Measurements from ENCODE around the gene GIMAP2. TPM values are rescaled to one million over a fixed set of nuclear protein-coding genes. Genes with fewer than 3 reads are reported as not detected.
"Not testable (repeated sequence)": the region's sequence is repeated elsewhere in the genome, so short reads cannot be mapped to it uniquely, and the experiment has no call there.

GIMAP2 gene
- total RNA-seq (ENCODE audit: insufficient read depth, low replicate concordance) = 23.4 TPM

DNA sequence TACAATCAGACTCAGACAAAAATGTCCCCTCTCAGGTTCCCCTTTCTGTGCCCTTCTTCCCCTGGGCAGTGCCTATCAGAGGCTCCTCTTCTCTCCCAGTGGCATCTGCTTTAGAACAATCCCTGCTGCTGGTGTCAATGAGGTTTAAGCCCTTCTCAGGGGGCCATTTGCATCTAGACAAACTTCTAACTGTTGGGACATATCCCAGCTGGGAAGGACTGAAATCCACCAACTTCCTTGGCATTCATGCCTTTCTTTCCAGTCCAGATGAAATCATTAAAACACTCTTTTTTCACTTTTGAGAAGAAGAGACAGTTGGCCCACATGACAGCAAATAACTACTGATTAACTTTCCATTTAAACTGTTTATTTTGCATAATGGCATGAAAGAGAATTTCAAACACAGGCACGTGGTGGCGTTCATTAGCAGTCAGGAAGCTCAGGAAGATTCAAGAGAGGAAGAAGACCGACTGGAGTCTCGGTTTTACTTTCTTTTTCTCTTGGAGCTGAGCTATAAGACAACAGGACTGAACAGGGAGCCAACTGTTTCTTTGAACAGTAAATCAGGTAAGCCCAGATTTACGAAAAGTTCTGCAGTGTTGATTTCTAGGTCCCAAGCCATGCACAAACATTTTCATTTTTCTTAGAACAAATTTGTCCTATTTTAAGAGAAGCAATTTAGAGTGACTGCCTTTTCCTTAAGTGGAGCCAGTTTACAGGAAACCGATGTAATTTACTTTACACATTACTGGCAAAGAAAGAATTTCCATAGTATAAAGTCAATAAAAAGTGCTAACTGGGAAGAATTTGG is at the start of gene GIMAP2:
TSS of gene GIMAP2 (plus strand) at position 488 of the 811 bp plus-strand sequence. CDS start 1,354 bp downstream, outside the sequence.
- DNase-seq (ENCODE audit: low spot score) = peak; percentile 35

DNA sequence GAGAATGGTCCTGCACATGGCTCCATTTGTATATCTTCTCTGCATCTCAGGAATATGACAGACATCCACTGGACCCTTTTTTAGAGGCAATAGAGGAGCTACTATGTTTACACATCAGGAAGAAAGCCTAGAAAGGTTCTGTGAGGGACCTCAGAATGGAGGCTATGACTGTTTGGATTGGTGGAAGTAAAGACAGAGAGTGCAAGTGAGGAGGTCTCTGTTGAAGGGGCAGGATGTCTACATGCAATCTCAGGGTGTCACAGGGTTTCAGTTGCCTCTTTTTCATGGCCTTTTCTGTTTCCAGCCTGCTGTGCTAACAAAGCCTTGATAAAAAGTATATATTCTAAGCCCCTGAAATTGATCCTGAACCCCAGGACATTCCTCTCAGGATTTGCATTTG is 43.7 kb upstream of the GIMAP2 start:
- DNase-seq (ENCODE audit: low spot score) = no peak

DNA sequence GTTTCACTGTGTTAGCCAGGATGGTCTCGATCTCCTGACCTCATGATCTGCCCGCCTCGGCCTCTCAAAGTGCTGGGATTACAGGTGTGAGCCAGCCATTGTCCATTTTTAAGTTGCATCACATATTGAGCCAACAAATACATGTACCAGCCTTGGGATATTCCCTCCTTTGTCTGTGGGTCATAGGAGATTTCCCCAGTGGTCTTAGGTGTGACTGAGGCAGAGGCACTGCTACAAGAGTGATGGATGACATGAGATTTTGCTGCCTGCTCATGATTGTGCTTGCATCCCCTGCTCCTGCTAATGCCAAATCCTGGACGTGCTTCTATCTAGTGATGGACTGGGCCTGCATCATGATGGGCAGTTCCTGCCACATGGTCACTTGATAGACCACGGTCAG is 42.6 kb upstream of the GIMAP2 start:
- DNase-seq (ENCODE audit: low spot score) = no peak

DNA sequence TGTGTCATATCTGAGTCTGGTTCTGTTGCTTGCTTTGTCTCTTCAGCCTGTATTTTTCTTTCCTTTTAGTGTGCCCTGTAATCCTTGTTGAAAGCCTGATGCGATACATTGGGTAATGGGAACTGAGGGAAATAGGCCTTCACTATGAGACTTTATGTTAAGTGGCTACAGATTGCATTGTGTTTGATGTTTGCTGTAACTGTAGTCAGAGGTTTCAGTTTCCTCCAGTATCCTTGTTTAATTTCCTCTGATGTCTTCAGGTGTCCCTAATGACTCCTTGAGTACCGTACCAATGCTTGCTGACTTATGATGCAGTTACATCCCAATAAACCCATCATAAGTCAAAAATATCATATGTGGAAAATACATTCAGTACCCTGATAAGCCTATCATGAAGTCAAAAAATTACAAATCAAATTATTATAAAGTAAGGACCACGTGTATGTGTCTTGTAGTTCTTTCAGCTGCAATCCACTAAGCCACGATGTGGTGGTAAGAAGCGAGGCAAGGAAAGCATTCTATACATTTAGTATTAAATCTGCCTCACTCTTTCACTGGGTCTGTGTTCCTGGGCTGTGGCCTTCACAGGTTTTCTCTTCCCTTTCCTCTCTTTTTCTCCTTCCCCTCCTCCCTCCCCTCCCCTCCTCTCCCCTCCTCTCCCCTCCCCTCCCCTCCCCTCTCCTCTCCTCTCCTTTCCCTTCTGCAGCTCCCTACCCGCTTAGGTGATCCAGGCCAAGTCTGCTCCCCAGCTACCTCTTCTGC is 40.1 kb upstream of the GIMAP2 start:
- DNase-seq (ENCODE audit: low spot score) = no peak

DNA sequence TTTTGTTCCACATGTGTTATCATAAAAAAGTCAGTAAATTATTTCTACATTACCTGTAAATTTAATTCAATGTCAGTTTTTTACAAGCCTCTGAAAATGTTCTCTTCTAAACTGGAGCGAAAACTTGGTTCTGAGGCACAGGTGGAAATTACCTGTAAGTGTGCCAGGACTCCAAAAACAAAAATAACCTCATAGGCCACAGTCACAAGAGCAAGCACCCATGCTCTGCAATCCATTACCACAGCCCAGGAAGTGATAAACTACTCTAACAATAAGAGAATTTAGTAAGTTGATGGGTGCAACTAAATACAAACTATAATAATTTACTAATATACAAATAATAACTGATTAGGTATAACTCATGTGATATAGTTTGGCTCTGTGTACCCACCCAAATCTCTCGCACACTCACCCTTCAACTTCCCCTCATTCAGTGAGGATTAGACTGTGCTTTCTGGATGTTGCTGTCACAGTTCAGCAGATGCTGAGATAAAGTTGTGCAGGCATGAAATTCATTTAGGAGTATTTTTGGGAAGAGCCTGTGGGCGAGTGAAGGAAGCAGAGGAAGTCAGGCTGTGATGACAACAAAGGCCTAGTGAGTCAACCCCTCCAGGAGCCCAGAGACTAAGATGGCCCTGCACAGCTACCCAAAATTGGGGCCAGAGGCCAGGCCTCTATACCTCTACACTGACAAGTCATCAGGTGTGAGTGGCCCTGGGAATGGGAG is 37.0 kb upstream of the GIMAP2 start:
- no peak for DNase-seq (ENCODE audit: low spot score)

DNA sequence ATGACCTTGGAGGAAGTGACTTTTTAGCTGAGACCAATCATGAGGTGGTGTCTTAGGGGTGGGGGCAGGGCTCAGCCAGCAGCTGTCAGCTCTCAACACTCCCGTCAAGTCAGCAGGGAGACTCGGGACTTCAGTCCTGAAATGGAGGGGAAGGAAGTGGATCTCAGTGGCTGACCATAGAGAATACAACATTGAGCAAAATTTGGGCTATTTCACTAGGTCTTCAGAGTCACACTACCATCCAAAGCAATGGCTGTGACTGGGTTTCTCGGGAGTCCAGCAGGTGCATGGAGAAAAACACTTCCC is 36.5 kb upstream of the GIMAP2 start:
- no peak for DNase-seq (ENCODE audit: low spot score)

DNA sequence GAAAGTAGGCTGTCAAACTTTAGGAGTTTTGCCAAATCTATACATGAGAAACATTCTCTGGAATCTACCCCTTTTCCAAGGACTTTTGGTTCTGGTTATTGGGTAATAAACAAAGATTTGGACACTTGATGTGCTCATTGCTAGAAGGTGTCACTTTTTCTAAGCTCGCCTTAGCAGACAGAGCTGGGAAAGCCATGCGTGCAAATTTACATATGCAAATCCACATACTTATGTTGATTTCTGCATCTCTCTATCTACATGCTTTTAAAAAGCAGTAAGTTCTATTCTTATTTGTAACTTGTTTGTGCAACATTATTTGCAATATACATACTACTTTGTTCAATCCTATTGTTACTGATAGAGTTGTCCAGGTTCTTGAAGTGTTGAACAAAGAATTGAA is 30.8 kb upstream of the GIMAP2 start:
- no peak for DNase-seq (ENCODE audit: low spot score)

DNA sequence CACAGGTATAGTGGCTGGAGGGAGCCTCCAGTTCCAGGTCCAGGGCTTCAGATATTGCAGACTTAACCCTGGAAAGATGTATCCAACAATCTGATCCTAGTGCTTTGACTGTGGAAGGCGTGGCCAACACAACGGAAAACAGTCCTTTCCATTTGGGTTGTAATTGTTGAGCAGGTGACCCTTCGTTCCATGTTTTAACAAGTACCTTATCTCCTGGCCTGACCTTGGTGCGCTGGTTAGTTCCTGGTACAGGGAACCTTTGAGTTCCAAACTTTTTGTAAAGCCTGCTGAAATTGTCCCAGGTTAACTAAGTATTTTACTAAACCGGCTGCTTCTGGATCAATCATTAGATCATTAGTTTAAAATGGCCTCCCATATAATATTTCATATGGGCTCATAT is 29.5 kb upstream of the GIMAP2 start:
- DNase-seq (ENCODE audit: low spot score) = no peak

DNA sequence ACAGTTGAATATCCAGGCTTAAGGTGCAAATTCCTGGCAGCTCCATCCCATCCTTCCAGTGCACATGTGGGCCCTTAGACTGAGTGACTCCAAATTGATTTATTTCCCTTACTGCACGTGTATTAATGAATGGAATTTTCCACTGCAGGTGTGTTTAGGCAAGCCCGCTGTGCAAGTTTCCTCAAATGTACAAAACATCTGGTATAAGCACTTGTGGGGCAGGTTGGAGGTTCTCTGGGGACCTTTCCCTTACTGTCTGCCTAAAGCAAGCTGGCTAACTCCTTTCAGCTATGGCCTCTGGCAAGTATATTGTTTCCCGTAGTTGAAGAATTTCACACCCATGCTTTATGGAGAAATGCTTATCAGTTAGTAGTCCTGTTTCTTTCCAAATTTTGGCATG is 28.0 kb upstream of the GIMAP2 start:
- DNase-seq (ENCODE audit: low spot score) = no peak

DNA sequence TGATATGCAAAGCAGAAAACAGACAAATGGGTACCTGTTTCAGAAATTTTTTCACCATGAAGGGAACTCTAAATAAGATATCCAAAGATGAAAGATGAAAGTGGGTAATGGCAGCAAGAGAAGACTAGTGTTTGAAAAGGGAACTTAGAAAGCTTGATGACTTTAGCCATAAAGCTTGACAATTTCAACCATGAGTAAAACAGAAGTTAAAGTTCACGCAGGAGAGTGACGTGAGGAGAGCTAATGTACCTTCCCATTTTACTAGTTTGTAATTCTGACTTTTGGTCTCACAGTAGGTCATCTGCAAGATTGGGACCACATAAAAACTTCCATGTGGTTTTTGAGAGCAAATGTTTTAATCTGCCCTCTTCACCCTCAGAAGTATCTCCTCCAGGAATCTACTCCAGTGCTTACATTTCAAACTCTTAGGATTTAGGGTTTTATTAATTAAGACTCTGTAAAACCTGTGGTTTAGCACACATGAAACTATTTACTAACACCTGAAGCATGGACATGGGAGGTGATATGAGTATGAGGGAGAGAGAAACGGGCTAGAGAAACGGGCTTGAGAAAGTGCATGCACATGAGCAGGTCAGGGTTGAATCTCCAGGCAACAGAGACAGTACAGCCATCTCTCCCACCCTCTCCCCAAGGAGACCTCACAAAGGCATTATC is 24.4 kb upstream of the GIMAP2 start:
- no peak for DNase-seq (ENCODE audit: low spot score)

DNA sequence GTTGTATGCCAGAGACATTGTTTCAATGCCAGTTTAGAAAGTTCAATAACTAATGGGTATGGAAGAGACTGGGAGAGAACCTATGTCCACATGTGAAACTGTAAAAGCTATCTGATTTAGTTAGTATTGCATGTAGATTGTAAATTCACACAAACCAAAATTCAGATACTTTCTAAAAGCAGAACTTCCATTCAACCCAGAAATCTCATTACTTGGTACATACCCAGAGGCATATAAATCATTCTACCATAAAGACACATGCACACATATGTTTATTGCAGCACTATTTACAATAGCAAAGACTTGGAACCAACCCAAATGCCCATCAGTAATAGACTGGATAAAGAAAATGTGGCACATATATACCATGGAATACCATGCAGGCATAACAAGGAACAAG is 22.7 kb upstream of the GIMAP2 start:
- not testable (repeated sequence) for DNase-seq (ENCODE audit: low spot score)

DNA sequence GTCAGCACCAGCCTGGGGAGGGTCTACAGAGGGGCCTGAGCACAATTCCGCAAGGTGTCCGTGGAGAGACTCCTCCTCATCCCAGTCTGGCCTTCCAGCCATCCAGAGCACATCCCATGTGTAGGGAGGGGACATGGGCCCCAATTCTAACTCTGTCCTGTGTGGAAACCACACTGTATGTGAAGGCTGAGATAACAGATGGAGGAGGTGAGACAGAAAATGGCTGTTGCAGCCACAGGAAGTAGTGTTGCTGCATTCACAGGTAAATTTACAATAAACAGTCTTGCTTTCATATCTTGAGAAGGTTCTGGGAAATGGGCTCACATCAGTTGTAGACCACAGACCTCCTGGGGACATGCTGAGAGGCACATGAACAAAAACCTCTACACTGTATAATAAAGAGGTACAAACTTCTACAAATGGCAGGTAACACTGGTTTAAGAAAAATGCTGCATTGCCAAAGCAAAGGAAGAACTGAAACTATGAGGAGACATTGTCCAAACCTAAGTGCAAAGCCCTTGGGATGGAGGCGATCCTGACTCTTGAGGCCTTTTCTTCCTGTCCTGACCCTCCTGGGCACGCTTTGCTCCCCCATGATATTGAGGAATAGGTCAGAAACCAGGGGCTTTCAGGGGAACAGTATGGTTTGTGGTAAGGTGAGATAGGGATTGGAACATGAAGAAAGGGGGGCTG is 21.6 kb upstream of the GIMAP2 start:
- DNase-seq (ENCODE audit: low spot score) = no peak

DNA sequence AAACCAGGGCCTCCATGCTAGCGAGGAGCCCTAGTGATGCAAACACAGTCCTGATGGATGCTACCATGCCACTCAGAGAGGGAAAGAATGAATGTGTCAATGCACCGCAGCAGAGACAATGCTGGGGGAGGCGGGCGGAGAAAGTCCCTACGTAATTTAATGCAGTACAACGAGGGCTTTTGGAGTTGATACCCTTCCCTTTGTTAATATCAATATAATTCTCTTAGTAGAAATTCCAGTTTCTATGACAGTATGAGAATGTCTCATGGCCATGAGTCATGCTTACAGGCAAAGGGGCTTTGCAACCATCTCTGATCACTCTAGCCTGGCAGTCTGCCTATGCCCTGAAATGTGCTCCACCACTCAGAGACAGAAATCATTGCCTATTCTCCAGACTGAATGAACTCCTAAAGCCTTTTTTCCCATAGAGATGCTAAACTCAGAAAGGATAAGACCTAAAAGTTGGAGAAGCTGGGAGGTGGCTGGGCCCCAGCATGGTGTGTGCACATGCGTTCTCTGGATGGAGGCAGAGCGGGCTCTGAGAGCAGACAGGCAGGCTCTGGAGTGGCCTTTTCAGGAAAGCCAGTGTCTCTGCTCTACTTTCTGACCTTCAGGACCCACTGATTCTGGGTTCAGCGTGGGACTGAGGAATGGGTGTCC is 20.3 kb upstream of the GIMAP2 start:
- DNase-seq (ENCODE audit: low spot score) = no peak

DNA sequence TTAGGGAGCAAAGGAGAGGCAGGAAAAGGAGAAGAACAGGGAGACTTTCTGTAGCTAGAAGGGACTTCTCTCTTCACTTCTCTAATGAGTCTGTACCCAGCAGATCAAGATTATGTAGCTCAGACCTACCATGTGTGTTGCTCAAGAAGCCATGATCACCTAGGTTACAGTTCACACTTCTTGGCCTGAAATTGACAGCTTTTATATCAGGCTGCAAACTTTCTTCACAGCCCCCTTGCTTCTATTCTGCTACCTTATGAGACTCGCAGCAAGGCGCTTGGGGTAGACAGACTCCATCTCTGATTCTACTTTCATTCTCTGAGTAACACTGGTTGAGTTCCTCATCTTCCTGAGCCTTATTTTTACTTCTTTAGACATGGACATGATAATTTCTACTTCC is 19.6 kb upstream of the GIMAP2 start:
- DNase-seq (ENCODE audit: low spot score) = no peak

DNA sequence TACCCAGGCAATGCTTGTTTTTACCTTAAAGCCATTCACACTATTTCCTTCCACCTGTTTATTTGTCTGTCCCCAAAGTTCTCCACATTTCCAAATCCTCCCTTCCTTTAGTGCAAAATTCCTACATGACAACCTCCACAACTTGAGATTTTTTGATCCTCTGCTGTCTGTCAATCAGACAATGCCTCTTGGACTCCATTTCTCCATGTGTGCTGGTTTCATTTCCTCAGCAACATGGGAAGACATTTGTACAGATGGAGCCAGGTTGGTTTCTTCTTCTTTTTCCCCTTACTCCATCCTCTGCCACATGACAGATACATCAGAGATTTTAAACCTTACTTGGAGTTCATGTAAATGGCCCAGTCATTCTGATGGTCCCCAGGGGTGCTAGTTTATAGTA is 19.1 kb upstream of the GIMAP2 start:
- no peak for DNase-seq (ENCODE audit: low spot score)

DNA sequence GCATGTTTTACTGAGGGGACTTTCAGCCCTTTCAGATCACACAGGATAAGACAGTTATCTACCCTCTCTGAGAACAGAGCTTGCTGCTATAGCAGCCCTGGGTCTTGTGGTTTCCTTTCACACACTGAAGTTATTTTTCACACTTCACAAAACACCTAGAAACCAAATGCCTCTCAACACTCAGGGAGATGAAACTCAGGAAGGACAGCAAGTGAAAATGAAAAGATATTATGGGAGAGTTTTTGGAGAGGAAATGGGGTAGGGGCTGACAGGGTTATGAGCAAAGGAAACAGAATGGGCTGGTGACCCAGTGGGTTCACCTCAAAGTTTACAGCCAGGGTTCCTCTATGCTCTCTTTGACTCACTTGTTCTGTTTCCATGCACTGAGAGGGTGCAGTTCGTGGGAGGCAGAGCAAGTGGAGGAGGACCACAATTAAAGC is 17.0 kb upstream of the GIMAP2 start:
- DNase-seq (ENCODE audit: low spot score) = no peak

DNA sequence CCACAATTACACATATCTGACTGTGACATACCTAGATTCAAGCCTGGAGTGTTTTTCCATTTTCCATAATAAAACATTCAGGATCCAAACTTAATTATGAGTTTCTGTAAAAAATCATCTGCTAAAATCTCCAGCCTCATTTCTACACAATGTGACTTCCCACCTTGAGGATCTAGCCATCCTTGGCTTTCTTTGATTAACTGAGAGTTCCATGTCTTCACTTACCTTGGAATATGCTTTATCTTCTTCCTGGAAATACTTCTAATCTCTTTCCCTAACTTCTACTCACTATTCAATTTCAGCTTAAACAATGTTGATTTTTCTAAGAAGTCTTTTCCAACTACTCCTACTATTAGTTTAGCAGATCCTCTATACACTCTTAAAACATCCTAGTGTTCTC is 16.5 kb upstream of the GIMAP2 start:
- DNase-seq (ENCODE audit: low spot score) = no peak

DNA sequence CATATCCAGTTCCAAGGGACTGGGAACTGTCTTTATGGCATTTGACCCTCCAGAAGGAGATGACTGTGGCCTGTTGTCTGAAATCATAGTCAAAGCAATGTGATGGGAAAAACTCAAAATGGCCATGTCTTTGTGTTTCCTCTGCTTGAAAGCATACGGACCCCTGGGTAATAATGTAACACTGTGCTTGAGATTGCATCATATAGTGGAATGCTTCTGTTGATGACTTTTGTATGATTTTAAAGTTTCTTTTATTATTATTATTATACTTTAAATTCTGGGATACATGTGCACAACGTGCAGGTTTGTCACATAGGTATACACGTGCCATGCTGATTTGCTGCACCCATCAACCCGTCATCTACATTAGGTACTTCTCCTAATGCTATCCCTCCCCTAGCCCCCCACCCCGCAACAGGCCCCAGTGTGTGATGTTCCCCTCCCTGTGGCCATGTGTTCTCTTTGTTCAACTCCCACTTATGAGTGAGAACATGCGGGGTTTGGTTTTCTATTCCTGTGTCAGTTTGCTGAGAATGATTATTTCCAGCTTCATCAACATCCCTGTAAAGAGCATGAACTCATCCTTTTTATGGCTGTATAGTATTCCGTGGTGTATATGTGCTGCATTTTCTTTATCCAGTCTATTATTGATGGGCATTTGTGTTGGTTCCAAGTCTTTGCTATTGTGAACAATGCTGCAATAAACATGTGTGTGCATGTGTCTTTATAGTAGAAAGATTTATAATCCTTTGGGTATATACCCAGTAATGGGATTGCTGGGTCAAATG is 13.5 kb upstream of the GIMAP2 start:
- DNase-seq (ENCODE audit: low spot score) = not testable (repeated sequence)

DNA sequence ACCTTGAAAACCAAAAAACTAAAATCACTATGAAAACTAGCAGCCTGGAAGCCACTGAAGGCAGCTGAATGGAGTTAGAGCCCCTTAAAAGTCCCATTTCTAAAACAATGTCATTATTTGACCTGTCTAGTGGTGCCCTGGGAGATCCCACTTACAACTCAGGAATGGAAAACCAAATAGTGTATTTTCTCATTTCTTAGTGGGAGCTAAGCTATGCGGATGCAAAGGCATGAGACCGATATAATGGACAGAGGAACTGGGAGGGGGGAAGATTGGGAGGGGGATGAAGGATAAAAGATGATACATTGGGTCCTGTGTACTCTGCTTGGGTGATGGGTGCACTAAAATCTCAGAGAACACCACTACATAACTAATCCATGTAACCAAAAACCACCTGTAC is 9.8 kb upstream of the GIMAP2 start:
- no peak for DNase-seq (ENCODE audit: low spot score)

DNA sequence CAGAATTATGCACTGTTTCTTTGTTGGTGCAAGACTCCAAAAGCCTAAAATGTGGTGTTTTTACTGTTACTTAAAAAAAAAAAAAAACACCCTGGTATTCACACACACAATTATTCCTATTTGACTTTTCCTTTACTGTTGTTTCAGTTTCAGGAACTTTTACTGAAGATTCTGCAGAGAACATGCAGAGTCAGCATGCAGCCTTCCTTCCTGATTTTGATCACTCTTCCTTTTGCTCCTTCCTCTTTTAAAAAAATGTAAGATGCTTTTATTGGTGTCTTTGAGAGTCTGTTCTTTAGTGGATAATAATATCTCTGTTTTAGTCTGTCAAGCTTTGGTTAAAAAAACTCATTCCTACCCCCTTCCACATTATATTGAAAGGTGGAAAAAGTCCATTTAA is 9.2 kb upstream of the GIMAP2 start:
- peak; percentile 9 for DNase-seq (ENCODE audit: low spot score)

Data from umbilical cord (tissue), 2 donors.